SU-DHL-6 (cell line): ENCODE measurements around the gene BCL2.

Experiments
- EZH2phosphoT487 ChIP-seq: fragments of 200-600 bp; sonication (generic), shearing (Covaris generic); conservative IDR thresholded peaks from 2 replicates; pipeline ENCODE4 v1.6.1; 2018; ENCODE audit warnings: mild to moderate bottlenecking, antibody characterized with exemption, low read length, moderate library complexity, mixed read lengths
- TF ChIP-seq, protein P1 (sequence below): fragments of 200-600 bp; sonication (generic); IDR thresholded peaks from one replicate; pipeline ENCODE4 v1.5.1; 2017; ENCODE audit warnings: antibody characterized with exemption, mild to moderate bottlenecking, low read length, moderate library complexity; ENCODE audit not compliant: insufficient read depth, poor library complexity, severe bottlenecking

GRCh38 chr18:63144748-63145147 lies 174.8 kb downstream of the BCL2 start:
- TF ChIP-seq, protein P1, sequence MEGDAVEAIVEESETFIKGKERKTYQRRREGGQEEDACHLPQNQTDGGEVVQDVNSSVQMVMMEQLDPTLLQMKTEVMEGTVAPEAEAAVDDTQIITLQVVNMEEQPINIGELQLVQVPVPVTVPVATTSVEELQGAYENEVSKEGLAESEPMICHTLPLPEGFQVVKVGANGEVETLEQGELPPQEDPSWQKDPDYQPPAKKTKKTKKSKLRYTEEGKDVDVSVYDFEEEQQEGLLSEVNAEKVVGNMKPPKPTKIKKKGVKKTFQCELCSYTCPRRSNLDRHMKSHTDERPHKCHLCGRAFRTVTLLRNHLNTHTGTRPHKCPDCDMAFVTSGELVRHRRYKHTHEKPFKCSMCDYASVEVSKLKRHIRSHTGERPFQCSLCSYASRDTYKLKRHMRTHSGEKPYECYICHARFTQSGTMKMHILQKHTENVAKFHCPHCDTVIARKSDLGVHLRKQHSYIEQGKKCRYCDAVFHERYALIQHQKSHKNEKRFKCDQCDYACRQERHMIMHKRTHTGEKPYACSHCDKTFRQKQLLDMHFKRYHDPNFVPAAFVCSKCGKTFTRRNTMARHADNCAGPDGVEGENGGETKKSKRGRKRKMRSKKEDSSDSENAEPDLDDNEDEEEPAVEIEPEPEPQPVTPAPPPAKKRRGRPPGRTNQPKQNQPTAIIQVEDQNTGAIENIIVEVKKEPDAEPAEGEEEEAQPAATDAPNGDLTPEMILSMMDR, result no peak
- TF ChIP-seq EZH2phosphoT487, result no peak
